Measurements from ENCODE around the gene INAVA.

The INAVA gene

DNA sequence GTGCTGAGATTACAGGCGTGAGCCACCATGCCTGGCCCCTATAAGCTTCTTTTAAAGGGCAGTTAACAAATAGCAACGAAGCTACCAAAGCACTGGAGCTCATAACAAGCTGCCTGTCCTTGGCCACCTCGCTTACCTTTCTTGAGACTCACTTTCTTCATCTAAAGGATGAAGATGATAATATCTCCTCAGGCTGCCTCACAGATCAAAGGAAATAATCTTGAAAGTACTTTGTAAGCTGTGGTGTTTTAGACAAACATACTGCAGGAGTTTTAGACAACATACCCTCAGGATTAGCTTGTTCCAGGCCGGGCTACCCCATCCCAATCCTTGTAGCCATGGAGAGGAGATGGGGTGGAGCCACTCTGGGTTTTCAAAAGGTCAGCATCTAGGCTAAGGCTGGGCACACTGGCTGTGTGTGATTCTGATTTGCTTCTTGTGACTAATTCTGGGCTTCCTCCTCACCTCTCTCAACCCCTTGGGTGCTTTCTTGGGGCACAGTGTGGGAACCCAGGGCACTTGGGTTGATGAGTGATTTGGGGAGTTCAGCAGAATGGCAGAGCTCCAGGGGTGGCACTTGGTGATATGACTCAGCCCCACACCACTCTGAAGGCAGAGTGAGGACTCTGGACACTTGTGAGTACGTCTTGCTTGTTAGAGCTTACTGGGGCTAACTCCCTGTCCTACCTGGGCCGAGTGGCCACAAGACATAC lies 16.7 kb upstream of the INAVA start:
- DNase-seq: peak; percentile 43

DNA sequence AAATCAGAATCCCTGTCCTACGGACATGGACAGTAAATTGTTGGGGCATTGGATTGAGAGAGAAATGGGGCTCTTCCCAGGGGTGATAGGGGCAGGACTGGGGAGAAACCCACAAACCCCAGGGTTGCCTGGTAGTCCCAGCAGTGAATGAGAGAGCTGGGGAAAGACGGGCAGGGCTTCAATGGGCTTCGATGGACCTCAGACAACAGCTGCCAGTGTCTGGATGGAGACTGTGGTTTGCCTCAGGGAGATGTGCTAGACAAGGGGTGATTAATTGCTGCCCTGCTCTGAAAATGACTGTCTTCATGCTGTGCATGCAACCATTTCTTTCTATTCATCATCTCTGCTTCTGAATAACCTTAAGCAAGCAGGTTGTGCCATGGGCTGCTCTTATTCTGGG lies 14.5 kb upstream of the INAVA start:
- no peak for DNase-seq

DNA sequence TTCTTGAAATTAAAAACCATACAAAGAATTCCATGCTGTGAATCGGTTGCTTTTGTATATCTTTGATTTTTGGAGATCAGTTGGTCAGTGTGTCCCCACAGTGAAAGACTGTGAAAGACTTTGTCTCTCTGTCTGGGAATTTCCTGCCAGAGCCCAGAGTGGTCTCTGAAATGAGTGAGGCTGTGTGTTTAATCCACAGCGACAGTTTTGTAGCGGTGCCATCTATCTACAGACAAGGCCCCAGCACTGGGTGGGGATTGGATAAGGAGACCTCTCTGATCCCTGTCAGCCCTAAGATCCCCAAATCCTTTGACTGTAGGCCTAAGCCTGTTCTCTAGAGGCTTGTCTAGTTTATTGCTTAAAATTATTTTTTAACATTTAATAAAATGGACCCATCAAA lies 11.6 kb upstream of the INAVA start:
- no peak for DNase-seq

DNA sequence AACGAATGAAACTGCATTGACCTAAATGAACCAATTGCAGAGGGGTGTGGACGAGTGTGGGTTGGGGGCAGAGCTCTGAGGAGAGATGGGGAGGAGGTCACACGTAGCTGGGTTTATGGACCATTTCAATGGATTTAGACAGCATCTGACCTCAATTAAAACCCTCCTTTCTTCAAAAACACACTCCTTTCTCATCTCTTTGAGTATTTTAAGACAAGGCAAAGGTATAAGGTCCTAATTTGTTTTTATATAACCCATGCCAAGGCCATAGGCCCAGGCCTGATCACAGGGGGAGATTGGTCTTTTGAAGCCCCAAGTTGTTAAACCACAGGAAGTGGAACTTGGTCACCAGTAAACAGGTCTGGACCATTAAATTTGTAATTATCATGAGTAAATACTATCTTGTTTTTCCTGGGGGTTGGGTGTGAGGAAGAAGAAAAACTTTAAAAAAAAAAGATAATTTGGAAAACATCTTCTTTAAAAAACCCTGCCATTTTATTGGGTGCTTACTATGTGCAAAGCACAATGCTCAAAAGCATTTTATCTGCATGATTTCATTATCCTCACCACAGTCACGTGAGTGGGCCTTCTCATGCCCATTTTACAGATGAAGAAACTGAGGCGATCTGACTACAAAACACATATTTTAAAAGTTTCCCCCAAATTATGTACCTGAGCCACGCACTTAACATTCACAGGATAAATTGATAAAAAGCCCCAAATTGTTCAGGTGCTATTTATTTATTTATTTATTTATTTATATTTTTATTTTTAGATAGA lies 8.9 kb upstream of the INAVA start:
- DNase-seq: no peak

DNA sequence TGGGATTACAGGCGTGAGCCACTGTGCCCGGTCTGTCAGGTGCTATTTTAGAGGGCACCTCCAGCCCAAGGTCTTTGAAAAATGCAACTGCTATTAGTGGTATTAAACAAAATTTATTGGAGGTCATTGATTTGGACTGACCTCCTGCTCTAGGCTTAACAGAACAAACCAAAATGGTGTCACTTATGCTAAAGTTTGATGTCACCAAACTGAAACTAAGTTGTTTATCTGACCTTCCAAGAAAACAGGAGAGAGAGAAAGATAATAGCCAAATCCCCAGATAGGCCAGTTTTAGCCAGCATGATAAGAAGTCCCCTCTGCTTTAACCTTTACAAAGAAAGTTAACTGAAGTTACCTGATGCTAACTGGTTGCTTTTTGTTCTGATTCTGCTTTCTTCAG lies 8.1 kb upstream of the INAVA start:
- DNase-seq: no peak

DNA sequence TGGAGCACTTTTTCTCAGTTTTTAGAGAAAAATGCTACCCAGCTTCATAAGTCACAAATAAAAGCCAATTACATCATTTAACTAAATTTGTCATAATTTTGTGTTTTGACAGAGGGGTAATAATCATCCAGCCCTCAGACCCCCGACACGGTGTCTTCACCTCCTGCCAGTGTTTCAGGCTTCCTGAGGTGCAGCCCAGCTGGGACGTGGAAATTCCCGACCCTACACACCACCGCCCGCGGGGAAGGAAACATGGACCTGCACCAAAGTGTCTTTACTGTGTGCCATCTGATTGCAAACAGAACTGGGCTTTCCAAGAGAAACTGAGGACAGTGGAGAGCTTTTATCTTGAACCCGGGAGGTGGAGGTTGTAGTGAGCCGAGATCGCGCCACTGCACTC lies 7.7 kb upstream of the INAVA start:
- DNase-seq: no peak

DNA sequence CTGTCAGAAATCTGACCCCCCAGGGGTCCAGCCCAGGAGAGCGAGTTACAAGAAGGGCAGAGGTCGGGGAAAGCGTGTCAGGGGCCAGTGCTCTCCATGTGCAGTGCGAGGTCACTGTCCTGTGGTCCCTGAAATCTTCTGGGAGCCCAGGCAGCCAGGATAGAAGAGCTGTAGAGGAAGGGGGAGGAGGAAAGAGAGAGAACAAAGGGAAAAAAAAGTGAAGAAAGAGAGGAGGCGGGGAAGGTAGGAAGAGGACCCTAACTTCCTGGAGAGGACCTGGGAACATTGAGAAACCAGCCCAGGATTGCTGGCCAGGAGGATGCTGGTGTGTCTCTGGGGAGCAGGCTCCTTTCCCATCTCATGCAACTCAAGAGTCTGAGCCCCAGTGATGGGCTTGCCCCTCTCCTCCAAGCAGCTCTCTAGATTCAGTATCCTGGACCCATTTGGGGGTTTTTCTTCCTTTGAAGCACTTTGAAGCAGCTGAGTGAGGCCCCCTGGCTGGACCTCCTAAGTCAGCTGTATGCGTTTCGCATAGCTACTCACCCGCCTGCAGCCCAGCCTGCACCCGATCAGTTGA lies 6.8 kb upstream of the INAVA start:
- DNase-seq: no peak

DNA sequence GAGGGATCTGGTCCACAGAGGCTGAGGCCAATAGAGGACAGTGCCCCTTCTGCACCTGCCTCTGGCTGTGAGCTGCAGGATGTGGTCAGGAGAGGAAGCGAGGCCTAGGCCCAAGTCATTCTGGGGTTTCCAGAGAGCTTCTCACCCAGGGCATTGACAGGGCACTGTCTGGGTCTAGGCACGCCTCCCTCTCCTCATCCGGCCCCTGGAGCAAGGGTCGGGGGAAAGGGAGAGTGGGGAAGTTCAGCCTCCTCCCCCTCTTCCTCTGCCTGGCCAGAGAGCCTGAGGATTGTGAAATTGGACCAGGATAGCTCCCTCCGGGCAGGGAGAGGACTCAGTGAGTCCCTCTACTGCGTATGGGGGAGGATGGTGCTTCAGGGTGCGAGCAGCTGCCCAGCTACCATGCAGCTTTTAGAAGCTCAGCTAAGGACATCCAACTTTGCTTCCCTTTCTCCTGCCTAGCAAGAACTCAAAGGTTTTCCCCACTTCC lies 6.3 kb upstream of the INAVA start:
- DNase-seq: peak; percentile 50

DNA sequence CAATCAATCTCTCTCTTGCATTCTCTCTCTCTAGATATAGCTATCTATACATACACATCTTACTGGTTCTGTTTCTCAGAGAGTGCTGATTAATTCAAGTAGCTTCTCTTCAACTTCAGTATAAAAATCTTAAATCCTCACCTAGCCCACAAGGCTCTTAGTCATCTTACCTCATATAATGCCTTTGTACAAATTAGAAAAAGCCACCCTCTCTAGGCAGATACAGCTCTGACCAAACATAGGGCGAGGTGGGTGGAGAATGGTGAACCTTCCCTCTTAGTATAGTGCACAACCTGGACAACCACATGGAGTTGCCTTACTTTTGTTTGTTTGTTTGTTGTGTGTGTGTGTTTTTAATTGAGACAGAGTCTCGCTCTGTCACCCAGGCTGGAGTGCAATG lies 5.1 kb upstream of the INAVA start:
- no peak for DNase-seq

DNA sequence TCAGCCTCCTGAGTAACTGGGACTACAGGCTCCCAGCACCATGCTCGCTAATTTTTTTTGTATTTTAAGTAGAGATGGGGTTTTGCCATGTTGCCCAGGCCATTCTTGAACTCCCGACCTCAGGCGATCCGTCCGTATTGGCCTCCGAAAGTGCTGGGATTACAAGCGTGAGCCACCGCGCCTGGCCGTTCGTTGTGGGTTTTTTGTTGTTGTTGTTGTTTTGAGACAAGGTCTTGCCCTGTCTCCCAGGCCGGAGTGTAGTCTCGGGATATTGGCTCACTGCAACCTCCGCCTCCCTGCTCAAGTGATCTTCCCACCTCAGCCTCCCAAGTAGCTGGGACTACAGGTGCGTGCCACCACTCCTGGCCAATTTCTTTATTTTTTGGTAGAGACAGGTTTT lies 4.7 kb upstream of the INAVA start:
- DNase-seq: no peak

DNA sequence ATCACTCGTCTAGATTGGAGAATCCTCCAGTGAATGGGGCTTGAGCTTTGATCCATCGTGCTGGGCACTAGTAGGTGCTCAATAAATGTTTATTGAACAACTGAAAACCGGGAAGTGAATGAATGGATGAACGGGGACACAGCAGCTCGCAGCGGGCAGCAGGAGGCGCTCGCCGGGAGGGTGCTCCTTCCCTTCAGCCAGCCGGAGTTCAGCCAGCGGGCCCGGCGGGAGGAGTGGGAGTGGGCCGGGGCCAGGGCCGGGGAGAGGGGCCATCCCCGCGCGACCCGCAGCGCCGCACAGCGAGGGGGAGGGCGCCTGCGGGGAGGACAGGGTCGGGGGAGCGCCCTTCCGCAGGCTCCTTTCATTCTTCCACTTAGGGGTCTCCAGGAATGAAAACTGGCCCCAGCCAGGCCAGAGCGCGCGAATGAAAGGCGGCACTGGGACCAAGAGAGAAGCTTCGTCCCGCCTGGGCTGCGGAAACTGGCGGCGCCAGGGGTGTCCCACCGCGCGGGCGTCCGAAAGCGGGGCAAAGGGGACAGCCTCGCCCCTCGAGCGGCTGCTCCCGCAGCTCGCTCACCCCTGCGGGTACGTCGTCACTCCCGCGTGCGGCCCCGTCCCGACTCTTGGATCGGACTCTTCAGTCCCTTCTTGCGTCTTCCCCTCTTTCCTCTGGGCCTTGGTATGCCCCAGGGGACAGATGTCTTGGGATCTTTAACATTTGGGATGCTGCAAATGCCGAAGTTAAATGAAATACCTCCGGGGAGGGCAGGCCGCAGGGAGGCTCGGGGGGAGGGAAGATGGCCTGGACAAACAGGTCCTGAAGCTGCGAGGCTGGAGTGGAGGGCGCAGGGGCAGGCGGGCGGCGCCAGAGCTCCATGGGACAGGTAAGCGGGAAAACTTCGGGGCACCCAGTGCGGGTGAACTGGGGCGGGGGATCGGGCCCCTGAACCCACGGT lies 3.6 kb upstream of the INAVA start:
- peak; percentile 29 for DNase-seq

DNA sequence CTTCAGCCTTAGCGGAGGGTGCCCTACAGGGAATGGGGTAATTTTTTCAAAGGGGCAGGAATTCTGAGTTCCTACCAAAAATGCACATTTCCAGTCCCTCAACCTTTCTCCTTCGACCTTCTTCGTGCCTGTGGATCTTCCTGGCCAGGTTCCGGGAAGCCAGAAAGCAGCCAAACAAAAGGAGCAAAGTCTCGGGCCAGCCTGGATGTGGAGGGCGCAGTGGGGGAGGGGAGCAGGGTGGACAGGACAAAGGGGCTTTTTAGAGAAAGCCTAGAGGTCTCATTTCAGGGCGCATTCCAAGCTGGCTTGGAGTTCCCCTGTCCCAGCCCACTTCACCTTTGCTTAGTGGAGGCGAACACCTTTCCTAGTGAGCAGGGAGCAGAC lies 2.9 kb upstream of the INAVA start:
- DNase-seq: no peak

DNA sequence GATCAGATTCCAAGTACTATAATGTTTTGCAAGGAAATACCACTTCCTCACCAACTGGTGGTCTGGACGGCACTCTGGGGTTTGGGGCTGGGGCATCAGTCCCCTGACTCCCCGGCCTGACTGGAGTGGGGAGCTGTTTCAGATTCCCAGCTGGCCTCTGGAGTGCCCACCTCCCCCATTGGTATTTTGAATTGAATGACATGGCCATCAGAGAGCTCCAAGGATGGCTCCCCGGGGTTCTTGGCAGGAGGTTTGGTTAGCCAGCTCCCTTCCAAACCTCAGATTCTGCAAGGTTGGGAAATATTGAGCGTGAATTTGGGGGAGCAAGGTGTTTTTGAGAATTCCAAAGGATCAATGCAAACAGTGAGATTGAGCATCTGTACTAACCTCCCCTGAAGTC lies 2.2 kb upstream of the INAVA start:
- DNase-seq: no peak

DNA sequence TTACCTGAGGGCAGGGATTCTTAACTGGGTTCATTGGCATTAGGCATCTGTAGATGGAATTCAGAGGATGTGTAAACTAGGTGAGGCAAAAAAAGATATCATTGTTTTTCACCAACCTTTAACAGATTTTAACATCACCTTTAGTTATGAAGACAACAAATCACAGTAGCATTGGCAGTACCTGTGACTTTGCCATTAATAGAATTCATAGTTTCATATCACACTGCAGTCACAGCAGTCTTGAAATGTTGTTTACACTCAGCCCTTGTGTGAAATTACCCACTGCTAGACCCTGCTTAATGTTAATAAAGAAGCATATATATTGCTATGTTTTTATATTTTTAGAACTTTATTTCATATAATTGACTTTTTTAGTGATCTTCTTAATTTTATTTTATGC lies 1.7 kb upstream of the INAVA start:
- DNase-seq: no peak

DNA sequence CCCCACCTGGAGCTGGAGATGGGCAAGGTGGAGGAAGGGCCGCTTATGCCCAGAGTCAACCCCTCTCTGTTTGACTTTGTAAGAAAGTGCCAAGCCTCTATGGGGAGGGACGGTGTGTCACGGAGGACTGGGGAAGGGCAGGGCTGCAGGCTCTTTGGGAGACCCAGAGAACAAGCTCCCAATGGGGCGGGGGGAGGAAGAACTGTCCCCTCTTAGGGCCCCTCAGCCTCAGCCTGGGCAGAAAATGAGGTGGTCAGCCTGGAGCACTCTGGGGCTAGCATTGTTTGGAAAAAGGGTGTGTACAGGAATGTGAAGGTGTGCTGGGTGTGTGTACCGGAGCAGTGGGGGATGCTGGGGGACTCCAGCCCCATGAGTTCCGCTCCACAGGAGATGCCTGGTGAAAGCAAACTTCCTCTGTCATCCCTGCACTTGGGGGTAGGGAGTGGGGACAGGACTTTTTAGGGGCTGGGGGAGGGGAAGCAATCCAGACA lies 1.2 kb upstream of the INAVA start:
- no peak for DNase-seq

DNA sequence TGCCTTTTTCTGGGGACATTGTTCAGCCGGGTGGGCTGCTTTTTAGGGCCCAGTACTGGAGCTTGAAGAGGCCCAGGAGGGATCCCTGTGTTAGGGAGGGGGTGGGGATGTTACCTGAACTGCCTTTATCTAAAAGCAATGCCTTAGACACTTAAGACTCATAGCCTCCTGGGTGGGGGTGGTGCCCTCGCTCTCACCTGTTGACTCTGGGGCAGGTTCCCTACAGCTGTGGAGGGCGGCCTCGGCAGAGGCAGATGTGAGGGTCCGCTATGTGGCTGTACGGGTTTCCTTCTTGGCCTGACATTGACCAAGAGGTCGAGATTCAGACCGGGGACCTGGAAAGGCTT lies 716 bp downstream of the INAVA start:
- no peak for DNase-seq

DNA sequence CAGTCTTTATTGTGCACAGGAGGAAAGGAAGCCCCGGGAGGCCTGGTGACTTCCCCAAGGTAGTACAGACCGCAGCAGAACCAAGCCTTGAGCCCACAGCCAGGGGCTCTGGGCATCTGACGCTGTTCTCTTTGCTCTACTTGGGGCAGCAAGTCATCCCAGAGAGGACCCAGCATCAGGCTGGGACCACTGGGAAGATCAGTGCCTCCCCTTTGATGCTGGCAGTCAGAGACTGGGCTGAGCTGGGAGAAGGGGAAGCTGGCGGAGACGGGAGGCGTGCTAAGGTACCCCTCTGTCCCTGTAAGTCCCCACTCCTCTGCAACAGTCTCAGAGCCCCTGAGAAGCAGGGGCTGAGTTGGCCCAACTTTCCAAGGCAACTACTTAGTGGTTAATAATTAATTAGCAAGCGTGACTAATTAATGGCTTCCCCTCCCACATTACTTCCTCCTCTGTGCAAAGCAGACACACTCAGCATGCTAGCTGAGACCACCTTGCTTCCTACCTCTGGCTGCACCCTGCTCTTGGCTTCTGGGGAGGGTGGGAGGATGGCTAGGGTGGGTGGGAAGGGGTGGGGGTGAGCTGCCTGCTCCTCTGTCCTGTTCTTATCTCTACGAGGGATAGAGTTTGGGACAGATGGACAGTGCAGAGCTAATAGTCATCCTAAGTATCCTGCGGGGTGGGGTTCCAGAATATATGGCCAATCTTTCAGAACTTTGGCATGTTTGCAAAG lies 1.3 kb downstream of the INAVA start:
- DNase-seq: no peak

DNA sequence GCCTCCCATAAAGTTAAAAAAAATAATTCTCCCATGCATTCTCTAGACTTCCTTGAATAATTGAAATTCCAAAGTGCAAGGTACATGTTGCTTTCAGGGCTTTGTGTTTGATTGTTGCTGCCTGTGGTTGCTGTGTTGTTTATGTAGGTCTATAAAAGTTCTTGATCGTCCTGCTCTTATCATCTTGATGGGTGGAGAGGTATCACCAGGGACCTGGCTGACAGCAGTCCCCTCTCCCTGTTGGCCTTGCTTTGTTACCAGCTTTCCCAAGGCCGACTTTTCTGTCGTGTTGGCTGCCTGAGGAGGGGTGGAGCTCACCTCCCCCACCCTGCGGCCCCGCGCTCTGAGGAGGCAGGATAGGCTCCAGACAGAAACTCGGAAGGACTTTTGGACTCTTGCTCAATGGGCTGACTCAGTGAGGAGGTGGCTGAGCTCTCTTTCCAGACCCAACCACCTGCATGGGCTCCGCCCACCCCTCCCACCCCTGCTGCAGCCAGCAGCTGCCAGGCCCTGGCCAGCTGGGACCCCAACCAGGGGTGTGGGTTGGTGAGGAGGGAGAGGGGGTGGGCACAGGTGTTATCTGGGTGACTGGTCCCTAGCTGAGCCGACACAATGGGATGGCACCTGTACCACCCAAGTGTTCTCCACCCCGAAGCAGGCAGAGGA lies 2.0 kb downstream of the INAVA start:
- DNase-seq: no peak

DNA sequence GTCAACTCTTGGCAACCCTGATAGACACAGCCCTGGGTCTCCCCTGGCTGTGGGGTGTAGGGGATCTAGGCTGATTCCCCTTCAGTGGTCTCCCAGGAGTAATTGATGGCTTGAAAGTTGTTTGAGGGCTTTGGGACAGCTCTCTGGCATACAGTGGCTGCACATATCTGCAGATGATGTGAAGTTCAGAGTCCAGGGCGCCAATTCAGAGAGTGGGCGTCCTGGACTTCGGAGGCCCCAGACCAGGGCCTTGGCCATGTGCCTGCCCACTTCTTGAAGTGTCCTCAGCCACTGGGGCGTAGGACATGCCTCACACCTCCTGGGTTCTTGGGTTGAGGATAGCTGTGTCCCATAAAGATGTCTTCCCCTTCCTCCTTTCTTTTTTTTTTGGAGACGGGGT lies 2.6 kb downstream of the INAVA start:
- DNase-seq: no peak

DNA sequence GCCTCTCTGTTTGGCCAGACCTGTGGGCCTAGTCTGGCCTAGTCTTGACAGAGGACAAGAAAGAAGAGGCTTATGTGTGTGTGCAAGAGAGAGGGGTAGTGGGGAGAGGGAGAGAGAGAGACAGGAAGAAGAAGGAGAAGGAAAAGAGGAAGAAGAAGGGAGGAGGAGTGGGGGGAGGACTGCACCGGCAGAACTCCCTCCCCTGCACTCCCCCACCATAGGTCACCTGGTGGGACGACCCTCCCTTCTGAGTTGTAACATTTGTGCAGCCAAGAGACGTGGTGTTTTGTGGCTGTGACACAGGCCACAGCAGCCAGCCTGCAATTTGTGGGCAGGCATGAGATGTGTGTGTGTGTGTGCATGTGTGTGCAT lies 4.3 kb downstream of the INAVA start:
- DNase-seq: no peak

DNA sequence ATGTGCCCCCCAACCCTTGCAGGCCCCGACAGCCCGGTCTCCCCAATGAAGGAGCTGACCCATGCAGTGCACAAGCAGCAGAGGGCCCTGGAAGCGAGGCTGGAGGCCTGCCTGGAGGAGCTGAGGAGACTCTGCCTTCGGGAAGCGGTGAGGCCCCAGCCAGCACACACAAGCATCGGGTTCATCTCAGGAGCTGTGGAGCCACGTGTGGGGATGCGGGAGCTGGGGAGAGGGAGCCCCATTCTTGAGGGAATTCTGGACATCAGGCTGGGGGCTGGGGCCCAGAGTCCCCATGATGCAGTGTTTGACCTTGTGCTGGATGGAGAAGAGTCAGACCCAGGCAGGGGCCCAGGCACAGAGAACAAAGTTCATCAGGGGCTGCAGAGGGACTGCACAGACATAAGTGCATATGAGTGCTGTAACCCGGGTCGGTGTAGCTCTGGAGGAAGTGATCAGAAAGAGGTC lies 4.8 kb downstream of the INAVA start:
- no peak for DNase-seq
